Stimulated activated CD8-positive, alpha-beta memory T cell treated with anti-CD3 and anti-CD28 coated beads, Interleukin-12 subunit alpha, Interleukin-12 subunit beta, amount 100 ng/mL, for 24 hours (primary cell): ENCODE measurements around the gene PTH2R.
"Not testable (repeated sequence)": the region's sequence is repeated elsewhere in the genome, so short reads cannot be mapped to it uniquely, and the experiment has no call there.

Experiments used
- DNase-seq: peaks from one replicate; pipeline ENCODE4 v3.0.0-alpha.2; 2020; ENCODE audit errors: extremely low read depth

The PTH2R gene

GRCh38 chr2:208406474-208407451 lies at the start of gene PTH2R:
PTH2R (plus strand) TSS chr2:208406792; CDS start chr2:208407044, 252 bp downstream.
- no peak for DNase-seq

DNA sequence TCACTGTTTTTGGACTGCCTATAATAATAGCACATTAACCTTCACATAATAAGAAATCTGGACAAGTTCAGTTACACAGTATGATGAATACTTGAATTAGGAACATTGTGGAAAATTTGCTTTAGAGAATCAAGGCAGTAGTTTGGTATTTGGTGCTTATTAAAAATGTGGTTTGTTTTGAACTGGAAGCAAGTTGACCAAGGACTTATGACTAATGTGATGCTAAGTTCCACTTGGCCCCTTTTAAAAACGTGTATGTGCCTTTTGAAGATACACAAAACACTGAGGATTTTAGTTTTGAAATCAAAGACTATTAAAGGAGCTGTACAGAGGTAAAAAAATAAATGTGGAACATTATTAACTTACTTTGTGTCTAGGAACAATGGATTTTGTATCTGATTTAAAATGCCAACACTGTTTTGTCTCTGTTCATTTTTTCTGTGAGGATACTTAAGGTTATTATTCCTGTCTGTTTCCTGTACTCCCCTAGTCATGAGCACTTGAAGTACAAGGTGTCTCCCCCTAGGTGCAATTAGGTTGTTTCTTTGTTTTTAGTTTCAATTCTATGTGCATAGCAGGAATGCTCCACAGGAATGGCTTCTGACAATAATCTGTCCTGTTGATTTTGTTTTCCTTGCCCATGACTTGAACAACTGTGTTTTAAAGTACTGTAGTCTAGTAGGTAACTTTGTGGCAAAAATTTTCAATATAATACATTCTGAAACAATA lies 49.6 kb upstream of the PTH2R start:
- no peak for DNase-seq

DNA sequence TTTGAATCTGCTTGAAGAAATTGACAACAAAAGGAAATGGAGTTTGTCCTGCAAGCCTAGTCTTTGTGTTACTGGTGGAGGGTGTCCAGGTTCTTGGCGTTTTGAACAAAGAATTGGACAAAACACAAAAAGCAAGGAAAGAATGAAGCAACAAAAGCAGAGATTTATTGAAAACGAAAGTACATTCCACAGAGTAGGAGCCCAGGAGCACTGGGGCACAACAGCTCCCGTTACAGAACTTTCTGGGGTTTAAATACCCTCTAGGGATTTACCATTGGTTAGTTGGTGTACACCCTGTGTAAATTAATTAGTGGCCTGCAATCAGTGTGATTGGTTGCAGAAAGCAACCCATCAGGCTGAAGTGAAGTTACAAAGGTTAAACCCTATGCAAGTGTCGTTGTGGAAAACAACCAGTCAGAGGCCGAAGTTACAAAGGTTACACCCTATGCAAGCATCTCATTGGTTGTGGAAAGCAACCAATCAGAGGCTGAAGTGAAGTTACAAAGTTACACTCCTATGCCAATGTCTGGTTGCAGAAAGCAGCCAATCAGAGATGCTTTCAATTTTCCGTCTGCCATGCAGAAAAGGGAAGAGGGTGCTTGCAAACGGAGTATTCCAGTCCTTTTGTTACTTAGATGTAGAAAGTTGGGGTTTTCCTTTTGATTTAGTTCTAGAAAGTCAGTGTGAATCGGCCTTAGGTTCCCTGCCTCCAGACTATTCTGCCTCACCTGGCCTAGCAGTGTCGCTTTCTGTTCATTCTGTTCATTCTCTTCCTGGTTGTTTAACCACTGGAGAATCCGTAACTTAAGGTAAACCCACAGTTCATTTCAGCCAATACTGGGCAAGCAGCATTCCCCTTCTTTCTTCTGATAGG lies 47.6 kb upstream of the PTH2R start:
- no peak for DNase-seq

- DNase-seq: no peak
These were observed 47.0 kb upstream of the PTH2R start for GRCh38 chr2:208359632-208359986.

- DNase-seq: no peak
These were observed 46.1 kb upstream of the PTH2R start for GRCh38 chr2:208360259-208361076.

GRCh38 chr2:208361077-208361441 lies 45.5 kb upstream of the PTH2R start:
- no peak for DNase-seq

- DNase-seq: no peak
These were observed 43.1 kb upstream of the PTH2R start for GRCh38 chr2:208363485-208363884.

DNA sequence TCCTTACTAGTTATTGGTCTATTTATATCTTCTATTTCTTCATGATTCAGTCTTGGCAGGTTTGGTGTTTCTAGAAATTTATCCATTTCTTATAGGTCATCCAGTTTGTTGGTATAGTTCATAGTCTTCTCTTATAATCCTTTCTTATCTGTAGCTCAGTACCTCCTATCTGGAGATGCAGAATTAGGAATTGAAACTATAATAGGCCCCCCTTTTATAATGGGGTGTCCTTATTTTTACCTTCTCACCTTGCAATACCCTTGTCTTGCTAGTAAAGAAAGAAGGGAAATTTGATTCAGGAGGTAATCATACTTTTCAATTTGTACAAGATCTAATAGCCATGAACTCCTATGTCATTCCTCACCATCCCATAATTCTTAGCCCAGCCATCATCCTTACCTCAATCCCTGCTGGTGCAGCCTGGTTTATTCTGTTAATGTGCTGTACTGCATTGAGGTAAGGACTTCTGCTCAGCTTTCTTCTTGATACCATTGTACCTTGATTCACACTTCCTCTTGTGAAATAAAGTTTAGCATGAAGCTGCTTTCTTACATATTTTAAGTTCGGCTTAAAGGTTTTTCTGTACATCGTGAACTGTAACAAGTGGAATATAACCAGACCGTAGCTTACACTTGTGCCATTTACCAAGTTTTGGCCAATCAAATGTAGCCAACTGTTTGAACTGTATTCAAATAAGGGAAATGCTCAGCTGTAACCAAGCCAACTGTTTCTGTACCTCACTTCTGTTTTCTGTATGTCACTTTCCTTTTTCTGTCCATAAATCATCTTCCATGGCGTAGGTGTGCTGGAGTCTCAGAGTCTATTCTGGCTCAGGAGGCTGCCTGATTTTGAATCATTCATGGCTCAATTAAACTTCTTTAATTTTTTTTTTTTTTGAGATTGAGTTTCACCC lies 40.1 kb upstream of the PTH2R start:
- DNase-seq: no peak

- no peak for DNase-seq
These were observed 37.5 kb upstream of the PTH2R start for GRCh38 chr2:208369091-208369490.

DNA sequence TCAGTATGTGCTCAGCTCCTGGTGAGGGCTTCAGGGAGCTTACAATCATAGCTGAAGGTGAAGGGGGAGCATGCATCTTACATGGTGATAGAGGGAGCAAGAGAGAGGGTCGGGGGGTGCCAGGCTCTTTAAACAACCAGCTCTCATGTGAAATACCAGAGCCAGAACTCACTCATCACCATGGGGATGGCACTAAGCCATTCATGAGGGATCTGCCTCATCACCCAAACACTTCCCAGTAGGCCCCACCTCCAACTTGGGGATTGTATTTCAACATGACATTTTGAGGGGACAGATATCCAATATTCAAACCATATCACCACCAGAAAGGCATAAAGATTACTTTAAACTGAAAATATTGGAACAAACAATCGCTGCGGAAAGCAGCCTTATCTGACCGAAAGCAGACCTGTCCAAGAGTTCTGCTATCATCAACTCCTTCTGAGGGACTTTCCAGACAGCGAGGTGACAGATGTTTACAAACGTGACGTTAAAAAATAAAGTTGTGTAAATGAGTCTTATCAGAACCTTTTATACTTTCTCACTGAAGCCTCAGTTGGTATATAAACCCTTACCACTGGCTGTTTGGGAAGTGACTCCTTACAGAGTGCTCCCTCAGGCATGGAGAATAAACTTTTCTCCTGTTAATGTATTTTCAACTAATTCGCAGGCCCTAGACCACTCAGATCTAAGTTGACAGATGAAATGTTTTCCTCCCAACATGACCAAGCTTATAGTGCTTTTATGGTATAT lies 35.5 kb upstream of the PTH2R start:
- DNase-seq: no peak

DNA sequence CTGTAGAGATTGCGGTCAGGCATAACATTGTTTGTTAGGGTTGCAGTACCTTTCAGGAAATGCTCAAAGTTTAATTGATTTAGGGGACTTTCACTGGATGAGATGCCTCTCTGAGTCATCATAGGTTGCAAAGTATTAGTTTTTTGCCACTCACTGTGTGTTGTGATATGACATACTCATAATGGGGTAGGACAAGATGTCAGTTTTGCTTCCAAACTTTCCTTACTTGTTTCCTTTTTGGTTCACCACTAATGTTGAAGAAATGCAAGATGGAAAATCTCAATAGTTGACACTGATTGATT lies 35.0 kb upstream of the PTH2R start:
- no peak for DNase-seq

DNA sequence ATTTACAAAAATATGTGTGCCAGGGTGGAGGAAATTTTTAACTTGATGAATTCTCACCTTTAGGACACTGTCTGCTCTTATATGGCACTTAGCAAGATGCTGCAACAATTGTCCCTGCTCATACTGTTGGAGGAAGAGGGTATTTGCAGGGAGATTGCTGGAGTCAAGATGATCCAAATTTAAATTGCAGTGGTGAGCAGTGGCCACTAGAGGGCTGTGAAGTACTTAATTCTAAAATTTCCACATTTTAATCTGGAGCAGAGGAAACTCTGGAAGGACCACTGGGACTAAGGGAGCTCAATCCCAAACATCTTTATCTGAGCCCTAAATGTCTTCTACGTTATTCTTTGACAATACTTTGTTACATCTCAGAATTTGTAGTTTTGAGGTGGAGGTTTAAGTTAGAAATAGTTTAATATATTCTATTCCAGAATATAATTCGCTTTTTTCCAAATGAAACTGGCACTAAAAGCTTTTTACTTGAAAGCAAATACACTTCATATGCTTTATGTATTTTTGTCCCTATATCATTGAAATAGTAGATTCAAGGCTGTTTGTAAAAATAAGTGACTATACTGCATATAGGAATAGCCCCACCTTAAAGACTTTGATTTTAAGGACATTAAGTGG lies 33.0 kb upstream of the PTH2R start:
- DNase-seq: no peak

DNA sequence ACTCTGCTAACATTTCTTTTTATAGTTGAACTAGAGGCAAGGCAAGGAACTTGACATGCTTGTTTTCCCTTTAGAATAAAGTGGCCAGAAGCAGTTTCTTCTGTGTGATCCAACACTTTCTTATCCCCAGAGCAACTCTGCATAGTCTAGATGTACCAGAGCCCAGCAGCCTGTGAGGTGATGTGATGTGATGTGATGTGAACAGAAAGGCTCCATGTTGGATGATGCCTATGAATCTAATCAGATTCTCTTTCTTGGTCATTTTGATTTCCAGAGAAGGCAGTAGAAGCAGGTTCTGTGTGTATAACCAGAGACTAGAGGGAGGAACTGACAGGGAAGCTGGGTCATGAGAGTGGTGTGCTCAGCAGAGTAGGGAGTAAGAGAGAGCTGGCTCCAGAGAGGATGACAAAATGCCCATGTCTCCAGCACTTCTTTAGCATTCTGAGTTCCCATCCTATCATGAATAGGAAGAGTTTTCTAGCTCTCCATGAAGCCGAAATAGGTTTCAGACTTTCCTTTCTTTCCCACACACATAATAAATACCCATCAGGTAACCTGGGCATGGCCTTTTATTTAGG lies 31.0 kb upstream of the PTH2R start:
- DNase-seq: no peak

- not testable (repeated sequence) for DNase-seq
These were observed 29.2 kb upstream of the PTH2R start for GRCh38 chr2:208377344-208377860.

GRCh38 chr2:208379192-208379591 lies 27.4 kb upstream of the PTH2R start:
- DNase-seq: no peak

GRCh38 chr2:208384637-208385036 lies 22.0 kb upstream of the PTH2R start:
- DNase-seq: no peak

- no peak for DNase-seq
These were observed 20.1 kb upstream of the PTH2R start for GRCh38 chr2:208386541-208386940.

DNA sequence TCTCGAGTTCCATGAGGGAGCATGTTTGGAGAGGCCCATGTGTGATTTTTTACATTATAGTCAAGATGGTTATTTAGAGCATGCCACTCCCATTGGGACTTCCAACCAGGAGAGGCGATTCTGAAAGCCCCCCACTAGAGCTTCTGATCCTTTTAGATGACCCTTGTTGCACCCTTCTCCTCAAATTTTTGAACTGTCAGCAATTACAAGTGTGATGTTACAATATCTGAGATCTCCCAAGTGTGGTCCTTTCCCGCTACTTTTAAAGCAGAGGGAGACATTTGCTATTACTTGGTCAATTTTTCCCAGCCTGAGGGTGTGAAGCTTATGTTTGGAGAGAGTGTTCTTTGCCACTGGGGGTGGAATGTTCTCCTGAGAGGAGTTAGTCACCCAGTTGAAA lies 16.7 kb upstream of the PTH2R start:
- DNase-seq: no peak

- no peak for DNase-seq
These were observed 14.3 kb upstream of the PTH2R start for GRCh38 chr2:208392300-208392699.
